Stimulated activated naive CD8-positive, alpha-beta T cell treated with anti-CD3 and anti-CD28 coated beads, Interleukin-15, amount 100 ng/mL, for 72 hours (primary cell): ENCODE data around the gene ACVRL1.
A peak's percentile ranks its signal among the peaks of the same experiment; 100 is the strongest.

Experiments
- ATAC-seq: fragments of 150-1000 bp; cut with Tn5 transposase; 2 replicates; pipeline ENCODE4 v1.10.0; 2021; ENCODE audit warnings: mild to moderate bottlenecking, moderate library complexity
- DNase-seq, 2 donors: peaks; one replicate each; pipeline ENCODE4 v3.0.0; 2021 to 2022
- H3K27ac Mint-ChIP-seq, 2 donors: one replicate each; pipeline ENCODE4 v1.8.0; 2022; ENCODE audit warnings: mild to moderate bottlenecking in 2 of 2, mixed read lengths in 2 of 2, moderate library complexity in 2 of 2
- H3K27me3 Mint-ChIP-seq: one replicate; pipeline ENCODE4 v1.8.0; 2022; ENCODE audit warnings: mixed read lengths
- H3K4me1 Mint-ChIP-seq: one replicate; pipeline ENCODE4 v1.8.0; 2022; ENCODE audit warnings: mild to moderate bottlenecking, mixed read lengths
- H3K4me3 Mint-ChIP-seq, 2 donors: one replicate each; pipeline ENCODE4 v1.8.0; 2022; ENCODE audit warnings: mild to moderate bottlenecking in 2 of 2, mixed read lengths in 2 of 2, moderate library complexity in 1 of 2
- H3K9me3 Mint-ChIP-seq, 2 donors: one replicate each; pipeline ENCODE4 v1.8.0; 2022; ENCODE audit warnings: mixed read lengths in 2 of 2

Gene ACVRL1

GRCh38 chr12:51951843-51952722, 44.8 kb downstream of the ACVRL1 start:
- ATAC-seq (peak; percentile 19), DNase-seq (no peak)
- peak overlapping the region; percentile 49 to 78 for H3K4me3 Mint-ChIP-seq
- no peaks in the 10 kb centered on the region for H3K9me3 Mint-ChIP-seq
- H3K27me3 Mint-ChIP-seq: peaks cover 10% of the 10 kb centered on the region
- peak overlapping the region in 1 of 2 donors; percentile 69 for H3K27ac Mint-ChIP-seq
- peaks cover 44% of the 10 kb centered on the region for H3K4me1 Mint-ChIP-seq

GRCh38 chr12:51953089-51953488, 45.8 kb downstream of the ACVRL1 start:
- DNase-seq: no peak
- Mint-ChIP-seq H3K4me1 (peaks cover 44% of the 10 kb centered on the region), H3K9me3 (no peaks in the 10 kb centered on the region), H3K27me3 (peaks cover 10% of the 10 kb centered on the region), H3K27ac (no peak overlapping the region), H3K4me3 (peak overlapping the region; percentile 49 to 78)
- ATAC-seq: no peak

DNA sequence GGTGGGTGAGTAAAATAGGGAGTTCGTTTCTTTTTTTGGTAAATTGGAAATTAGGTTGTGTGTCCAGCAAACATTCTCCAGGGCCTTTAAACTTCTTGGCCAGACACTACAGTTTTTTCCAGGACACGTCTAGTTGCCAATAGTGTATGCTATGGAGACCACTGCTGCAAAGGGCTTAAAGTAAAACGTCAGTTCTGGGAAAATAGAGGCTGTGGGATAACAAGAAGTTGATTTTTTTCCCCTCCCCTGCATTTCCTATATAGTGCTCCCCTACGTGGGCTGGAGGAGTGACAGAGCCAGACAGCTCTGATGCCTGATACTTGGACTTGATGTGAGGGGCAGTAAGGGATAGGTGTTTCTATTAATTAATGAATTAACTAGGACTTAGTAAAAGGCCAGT, 46.6 kb downstream of the ACVRL1 start:
- Mint-ChIP-seq H3K9me3 (no peaks in the 10 kb centered on the region), H3K4me3 (peak overlapping the region; percentile 49 to 78), H3K27me3 (peaks cover 10% of the 10 kb centered on the region), H3K4me1 (peaks cover 44% of the 10 kb centered on the region), H3K27ac (no peak overlapping the region)
- no peak for DNase-seq
- no peak for ATAC-seq

- peaks cover 44% of the 10 kb centered on the region for H3K4me1 Mint-ChIP-seq
- DNase-seq (no peak), ATAC-seq (no peak)
- no peaks in the 10 kb centered on the region for H3K9me3 Mint-ChIP-seq
- peaks cover 5% of the 10 kb centered on the region for H3K27me3 Mint-ChIP-seq
- H3K4me3 Mint-ChIP-seq: peak overlapping the region in 1 of 2 donors; percentile 49
- no peak overlapping the region for H3K27ac Mint-ChIP-seq
Measured at GRCh38 chr12:51954561-51955361, 47.5 kb downstream of the ACVRL1 start.

- ATAC-seq: no peak
- Mint-ChIP-seq H3K4me3 (no peak overlapping the region), H3K27me3 (no peaks in the 10 kb centered on the region), H3K9me3 (no peaks in the 10 kb centered on the region), H3K27ac (peak overlapping the region in 1 of 2 donors; percentile 28), H3K4me1 (peaks cover 46% of the 10 kb centered on the region)
- no peak for DNase-seq
Measured at GRCh38 chr12:51955702-51956101, 48.4 kb downstream of the ACVRL1 start.

GRCh38 chr12:51958542-51958941, 51.2 kb downstream of the ACVRL1 start:
- Mint-ChIP-seq H3K9me3 (no peaks in the 10 kb centered on the region), H3K27me3 (no peaks in the 10 kb centered on the region), H3K27ac (no peak overlapping the region), H3K4me3 (no peak overlapping the region), H3K4me1 (peaks cover 49% of the 10 kb centered on the region)
- ATAC-seq: no peak
- DNase-seq: no peak

DNA sequence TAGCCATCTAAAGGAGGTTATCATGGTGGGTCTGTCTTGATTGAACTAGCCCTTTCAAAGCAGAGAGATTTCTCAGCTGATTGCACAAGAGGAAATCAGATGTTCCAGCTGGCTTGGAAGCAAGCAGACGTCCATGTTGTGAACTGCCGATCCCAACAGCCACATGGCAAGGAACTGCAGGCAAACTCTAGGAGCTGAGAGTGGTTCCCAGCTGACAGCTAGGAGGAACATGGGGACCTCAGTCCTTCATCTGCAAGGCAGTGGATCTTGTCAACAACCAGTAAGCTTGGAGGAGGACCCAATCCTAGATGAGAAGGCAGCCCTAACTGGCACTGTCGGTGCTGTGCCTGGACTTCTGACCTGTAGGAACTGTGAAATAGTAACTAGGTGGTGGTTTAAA, 51.9 kb downstream of the ACVRL1 start:
- ATAC-seq (no peak), DNase-seq (no peak)
- H3K9me3 Mint-ChIP-seq: no peaks in the 10 kb centered on the region
- H3K27ac Mint-ChIP-seq: no peak overlapping the region
- H3K27me3 Mint-ChIP-seq: no peaks in the 10 kb centered on the region
- no peak overlapping the region for H3K4me3 Mint-ChIP-seq
- peaks cover 42% of the 10 kb centered on the region for H3K4me1 Mint-ChIP-seq

GRCh38 chr12:51959921-51960320, 52.6 kb downstream of the ACVRL1 start:
- DNase-seq: no peak
- no peaks in the 10 kb centered on the region for H3K27me3 Mint-ChIP-seq
- H3K27ac Mint-ChIP-seq: no peak overlapping the region
- no peak for ATAC-seq
- H3K4me3 Mint-ChIP-seq: no peak overlapping the region
- H3K4me1 Mint-ChIP-seq: peaks cover 35% of the 10 kb centered on the region
- no peaks in the 10 kb centered on the region for H3K9me3 Mint-ChIP-seq

DNA sequence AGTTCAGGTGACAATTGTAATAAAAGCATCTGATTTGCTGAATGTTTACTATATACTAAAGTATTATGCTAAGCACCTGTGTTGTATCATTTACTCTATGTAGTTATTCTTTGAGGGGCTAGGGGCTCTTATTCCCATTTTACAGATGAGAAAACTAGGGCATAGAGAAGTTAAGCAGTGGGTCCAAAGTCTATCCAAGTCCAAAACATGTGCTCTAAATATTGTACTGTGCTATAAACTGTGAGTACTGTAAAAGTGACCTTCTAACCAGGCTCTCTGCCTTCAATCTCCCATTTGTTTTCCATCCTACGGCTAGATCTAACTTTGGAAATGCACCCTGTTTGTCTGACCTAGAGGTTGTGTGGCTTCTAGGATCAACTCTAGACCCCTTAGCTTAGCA, 53.2 kb downstream of the ACVRL1 start:
- DNase-seq (no peak), ATAC-seq (no peak)
- Mint-ChIP-seq H3K27ac (no peak overlapping the region), H3K9me3 (no peaks in the 10 kb centered on the region), H3K4me3 (no peak overlapping the region), H3K4me1 (peaks cover 29% of the 10 kb centered on the region), H3K27me3 (no peaks in the 10 kb centered on the region)

DNA sequence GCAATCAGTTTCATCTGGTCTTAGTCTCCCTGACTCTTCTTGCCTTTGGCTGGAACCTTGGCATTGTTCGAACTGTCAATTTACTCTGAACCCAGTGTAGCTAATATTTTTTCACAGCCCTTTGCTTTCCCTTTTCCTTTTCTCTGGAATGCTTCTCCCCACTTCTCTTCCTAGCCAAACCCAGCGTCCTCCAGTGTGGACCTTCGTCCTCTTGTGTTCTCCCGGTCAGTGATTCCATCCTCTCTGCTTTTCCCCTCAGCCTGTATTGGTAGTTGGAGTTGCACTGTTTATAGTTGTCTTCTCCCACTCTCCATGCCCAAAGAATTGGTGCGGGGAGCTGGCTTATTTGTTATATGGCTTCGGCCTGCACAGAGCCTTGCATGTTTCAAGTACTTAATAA, 53.6 kb downstream of the ACVRL1 start:
- no peaks in the 10 kb centered on the region for H3K9me3 Mint-ChIP-seq
- ATAC-seq (no peak), DNase-seq (no peak)
- no peaks in the 10 kb centered on the region for H3K27me3 Mint-ChIP-seq
- peaks cover 25% of the 10 kb centered on the region for H3K4me1 Mint-ChIP-seq
- H3K4me3 Mint-ChIP-seq: no peak overlapping the region
- peak overlapping the region in 1 of 2 donors; percentile 28 for H3K27ac Mint-ChIP-seq

DNA sequence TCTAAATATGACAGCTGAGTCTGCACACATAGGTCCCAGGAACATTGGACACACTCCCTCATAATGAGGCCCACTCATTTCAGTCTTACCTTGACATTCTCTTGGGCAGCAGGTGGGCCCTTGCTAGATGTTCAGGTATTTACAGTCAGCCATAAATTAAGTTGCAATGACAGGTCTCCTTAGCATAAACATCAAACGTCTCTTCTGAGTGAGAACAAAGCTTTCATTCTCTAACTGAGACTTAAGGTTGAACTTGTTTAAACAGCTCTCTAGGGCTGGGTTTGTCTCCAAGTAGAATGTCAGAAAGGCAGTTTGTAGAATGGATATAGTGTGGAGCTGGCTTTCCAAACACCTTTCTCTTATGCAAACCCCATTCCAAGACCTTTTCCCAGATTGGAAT, 54.5 kb downstream of the ACVRL1 start:
- no peak overlapping the region for H3K27ac Mint-ChIP-seq
- no peak for ATAC-seq
- H3K9me3 Mint-ChIP-seq: no peaks in the 10 kb centered on the region
- peaks cover 22% of the 10 kb centered on the region for H3K4me1 Mint-ChIP-seq
- DNase-seq: no peak
- H3K27me3 Mint-ChIP-seq: no peaks in the 10 kb centered on the region
- no peak overlapping the region for H3K4me3 Mint-ChIP-seq

DNA sequence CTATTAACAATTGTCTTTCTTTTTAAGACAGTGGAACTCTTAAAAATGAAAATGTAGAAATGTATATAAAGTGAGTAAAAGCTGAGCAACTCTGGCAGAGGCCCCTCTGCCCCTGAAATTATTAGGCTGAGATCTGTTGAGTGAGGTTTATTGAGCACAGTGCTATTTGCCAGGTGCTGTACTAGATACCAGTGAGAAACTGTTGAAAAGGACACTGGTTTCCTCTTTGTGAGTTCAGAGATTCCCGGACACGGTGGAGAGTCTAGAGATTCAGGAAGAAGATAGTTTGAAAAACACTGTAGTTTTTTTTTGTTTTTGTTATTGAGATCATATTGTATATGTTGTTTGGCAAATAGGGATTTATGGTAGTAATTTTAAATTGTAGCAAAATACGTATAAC, 55.4 kb downstream of the ACVRL1 start:
- no peak for ATAC-seq
- no peak for DNase-seq
- H3K27me3 Mint-ChIP-seq: no peaks in the 10 kb centered on the region
- H3K4me3 Mint-ChIP-seq: no peak overlapping the region
- no peak overlapping the region for H3K27ac Mint-ChIP-seq
- peaks cover 22% of the 10 kb centered on the region for H3K4me1 Mint-ChIP-seq
- H3K9me3 Mint-ChIP-seq: no peaks in the 10 kb centered on the region

DNA sequence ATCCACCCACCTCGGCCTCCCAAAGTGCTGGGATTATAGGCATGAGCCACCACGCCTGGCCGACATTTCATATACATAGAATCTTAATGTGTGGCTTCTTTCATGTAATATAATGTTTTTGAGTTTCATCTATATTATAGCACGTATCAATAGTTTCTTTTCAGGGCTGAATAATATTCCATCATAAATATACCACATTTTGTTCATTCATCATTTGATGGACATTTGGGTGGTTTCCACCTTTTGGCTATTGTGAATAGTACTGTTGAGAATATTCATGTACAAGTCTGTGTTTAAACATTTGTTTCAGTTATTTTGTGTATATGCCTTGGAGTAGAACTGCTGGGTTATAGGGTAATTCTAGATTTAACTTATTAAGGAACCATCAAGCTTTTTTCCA, 56.2 kb downstream of the ACVRL1 start:
- H3K27ac Mint-ChIP-seq: no peak overlapping the region
- H3K4me1 Mint-ChIP-seq: peaks cover 22% of the 10 kb centered on the region
- DNase-seq (no peak), ATAC-seq (no peak)
- H3K27me3 Mint-ChIP-seq: no peaks in the 10 kb centered on the region
- H3K9me3 Mint-ChIP-seq: no peaks in the 10 kb centered on the region
- H3K4me3 Mint-ChIP-seq: no peak overlapping the region

GRCh38 chr12:51969643-51970042, 62.3 kb downstream of the ACVRL1 start:
- Mint-ChIP-seq H3K27ac (no peak overlapping the region), H3K4me1 (peaks cover 51% of the 10 kb centered on the region), H3K27me3 (no peaks in the 10 kb centered on the region), H3K9me3 (no peaks in the 10 kb centered on the region), H3K4me3 (no peak overlapping the region)
- DNase-seq (no peak), ATAC-seq (no peak)

DNA sequence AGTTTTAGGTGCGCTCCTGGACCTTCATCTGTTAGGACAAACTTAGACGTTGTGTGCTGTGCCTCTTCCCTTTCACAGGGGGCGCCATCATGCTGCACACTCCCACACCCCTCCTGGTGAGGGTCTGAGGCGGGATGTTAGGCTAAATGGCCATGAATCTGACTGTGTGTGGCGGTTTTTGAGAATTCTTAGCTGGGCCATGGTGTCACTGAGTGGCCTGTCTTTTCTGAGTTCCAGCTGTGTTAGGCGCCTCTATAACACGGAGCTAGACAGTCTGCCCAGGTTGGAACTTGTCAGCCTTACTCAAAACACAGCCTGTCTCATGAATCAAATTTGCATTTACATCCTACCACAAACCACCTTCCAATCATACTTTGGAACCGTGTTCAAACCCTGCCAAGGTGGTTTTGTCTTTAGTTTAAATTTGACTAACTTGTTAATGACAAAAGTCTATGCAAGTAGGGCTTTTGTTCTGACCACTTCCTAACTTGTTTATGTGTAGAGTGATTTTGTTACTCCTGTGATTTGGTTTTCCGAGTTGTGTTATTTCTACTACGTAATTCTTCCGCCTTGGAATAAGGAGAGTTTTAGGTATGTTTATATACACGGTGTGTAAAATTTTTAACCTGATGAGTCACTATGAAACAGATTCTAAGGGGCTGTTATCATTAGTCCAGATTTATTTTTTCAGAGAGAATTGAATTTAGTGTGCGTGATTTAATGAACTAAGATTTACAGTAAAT, 63.8 kb downstream of the ACVRL1 start:
- H3K27ac Mint-ChIP-seq: peak overlapping the region; percentile 79 to 90
- peaks cover 65% of the 10 kb centered on the region for H3K4me1 Mint-ChIP-seq
- H3K4me3 Mint-ChIP-seq: peak overlapping the region; percentile 79 to 86
- DNase-seq: peak; percentile 63 to 78
- H3K9me3 Mint-ChIP-seq: no peaks in the 10 kb centered on the region
- peak; percentile 96 for ATAC-seq
- H3K27me3 Mint-ChIP-seq: no peaks in the 10 kb centered on the region
